GM12865 (cell line): Measurements from ENCODE around the gene CTAGE9.

ENCODE experiments used
- DNase-seq: peaks from one replicate; pipeline ENCODE4 v3.0.0; 2010; ENCODE audit warnings: low read depth
- H3K4me3 ChIP-seq: 2 replicates; pipeline ENCODE4 v1.5.1; 2011; ENCODE audit warnings: mild to moderate bottlenecking, low read depth, low read length, control low read depth
- CTCF ChIP-seq: IDR thresholded peaks from 2 replicates; pipeline ENCODE4 v1.5.1; 2011; ENCODE audit warnings: low read length, control low read depth, low read depth, inconsistent platforms; ENCODE audit not compliant: insufficient read depth; ENCODE audit errors: missing control alignments

CTAGE9 gene

GRCh38 chr6:131685266-131685780, 25.5 kb downstream of the CTAGE9 start:
- TF ChIP-seq CTCF, result no peak
- H3K4me3 ChIP-seq, result no peak overlapping the region
- peak; percentile 67 for DNase-seq

DNA sequence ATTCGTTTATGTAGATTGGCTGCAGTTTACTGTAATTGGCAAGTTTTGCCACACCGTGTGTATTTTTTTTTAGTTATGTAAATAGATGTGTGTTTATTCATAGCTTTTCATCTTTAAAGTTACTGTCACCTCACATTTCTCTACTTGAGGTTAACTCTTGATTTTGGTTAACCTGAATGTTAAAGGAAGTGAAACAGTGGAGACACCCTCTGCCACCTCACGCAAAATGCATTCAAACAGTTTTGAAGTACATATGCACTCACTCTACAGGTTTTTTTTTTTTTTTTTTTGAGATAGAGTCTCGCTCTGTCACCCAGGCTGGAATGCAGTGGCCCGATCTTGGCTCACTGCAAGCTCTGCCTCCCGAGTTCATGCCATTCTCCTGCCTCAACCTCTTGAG, 27.3 kb downstream of the CTAGE9 start:
- peak; percentile 71 for DNase-seq
- TF ChIP-seq CTCF, result no peak
- no peak overlapping the region for H3K4me3 ChIP-seq

DNA sequence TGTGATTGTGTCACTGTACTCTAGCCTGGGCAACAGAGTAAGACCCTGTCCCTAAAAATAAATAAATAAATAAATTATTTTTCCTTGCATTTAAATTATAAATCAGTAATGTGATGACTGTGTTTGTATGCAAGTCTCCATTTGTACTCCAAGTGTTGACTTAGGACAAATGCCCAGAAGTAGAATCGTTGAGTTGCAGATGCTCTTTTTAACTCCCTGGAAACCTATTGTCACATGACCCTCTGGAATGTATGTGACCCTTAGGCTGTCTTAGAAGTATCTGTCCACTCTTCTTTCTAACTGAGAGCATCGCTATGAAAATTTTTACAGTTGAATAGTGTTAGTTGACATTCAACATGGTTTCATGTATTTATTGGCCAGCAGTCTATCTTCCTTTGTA, 28.4 kb downstream of the CTAGE9 start:
- no peak for DNase-seq
- H3K4me3 ChIP-seq, result no peak overlapping the region
- TF ChIP-seq CTCF, result no peak

DNA sequence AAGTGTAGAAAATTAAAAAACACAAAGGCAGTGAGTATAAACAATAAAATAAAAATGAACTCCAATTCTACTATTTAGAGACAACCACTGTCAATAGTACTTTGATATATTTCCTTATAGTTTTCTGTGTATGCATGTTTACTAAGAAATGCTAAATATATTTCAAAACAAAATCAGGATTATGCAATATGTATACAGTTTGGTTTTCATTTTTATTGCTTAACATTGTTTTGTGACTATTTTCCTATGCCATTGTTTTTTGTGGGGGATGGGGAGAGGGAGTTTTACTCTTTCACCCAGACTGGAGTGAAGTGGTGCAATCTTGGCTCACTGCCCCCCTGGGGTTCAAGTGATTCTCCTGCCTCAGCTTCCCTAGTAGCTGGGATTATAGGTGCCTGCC, 29.2 kb downstream of the CTAGE9 start:
- no peak for DNase-seq
- no peak overlapping the region for H3K4me3 ChIP-seq
- TF ChIP-seq CTCF, result no peak

DNA sequence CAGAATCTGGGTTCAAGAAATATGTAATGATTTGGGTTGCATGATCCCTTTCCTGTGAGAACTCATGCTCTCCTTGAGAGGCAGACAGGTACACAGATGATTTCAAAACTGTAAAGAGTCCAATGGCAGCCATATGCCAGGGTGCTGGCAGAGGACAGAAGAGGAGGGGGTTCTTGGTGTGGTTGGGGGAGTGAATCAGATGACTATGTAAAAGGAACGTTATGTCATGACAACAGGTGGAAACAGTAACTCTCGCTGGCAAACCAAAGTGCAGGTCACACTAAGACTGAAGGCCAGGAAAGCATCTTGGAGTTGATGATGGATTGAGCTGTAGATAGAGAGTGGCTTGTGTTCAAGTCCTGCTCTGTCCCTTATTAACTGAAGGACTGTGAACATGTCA, 29.9 kb downstream of the CTAGE9 start:
- H3K4me3 ChIP-seq, result no peak overlapping the region
- no peak for DNase-seq
- no peak for TF ChIP-seq CTCF

DNA sequence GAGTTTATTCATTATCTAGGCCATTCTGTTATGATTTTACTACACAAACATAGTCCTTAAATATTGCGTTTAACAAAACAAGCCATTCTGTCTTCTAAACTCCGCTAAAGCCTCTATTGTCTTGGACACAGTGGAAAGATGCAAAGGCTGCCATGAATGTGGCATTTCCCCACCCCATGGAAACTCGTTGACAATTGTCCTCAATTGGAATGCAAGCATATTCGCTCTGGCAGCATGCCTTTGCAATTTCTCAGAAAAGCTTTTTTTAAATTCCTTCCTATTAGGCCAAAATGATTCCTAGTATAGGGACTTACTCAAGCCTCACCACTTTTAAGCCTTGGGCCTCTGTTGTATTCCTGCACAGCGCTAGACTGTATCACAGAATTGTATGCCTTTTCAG, 32.4 kb downstream of the CTAGE9 start:
- DNase-seq, result no peak
- no peak for TF ChIP-seq CTCF
- H3K4me3 ChIP-seq, result no peak overlapping the region

DNA sequence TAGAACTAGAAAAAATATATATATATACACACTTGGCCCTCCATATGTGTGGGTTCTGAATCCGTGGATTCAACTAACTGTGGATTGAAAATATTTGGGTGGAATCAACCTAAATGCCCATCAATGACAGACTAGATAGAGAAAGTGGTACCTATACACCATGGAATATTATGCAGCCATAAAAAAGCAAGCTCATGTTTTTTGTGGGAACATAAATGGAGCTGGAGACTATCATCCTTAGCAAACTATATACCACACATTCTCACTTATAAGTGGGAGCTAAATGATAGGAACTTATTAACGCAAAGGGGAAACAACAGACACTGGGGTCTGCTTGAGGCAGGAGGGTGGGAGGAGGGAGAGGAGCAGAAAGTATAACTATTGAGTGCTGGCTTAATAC, 37.6 kb downstream of the CTAGE9 start:
- no peak overlapping the region for H3K4me3 ChIP-seq
- no peak for TF ChIP-seq CTCF
- DNase-seq, result no peak
